HCEC 1CT (cell line): Measurements from ENCODE around the gene TVP23C.

ENCODE experiments used
- DNase-seq: peaks from one replicate; pipeline ENCODE4 v3.0.0-alpha.2; 2017

TVP23C gene

DNA sequence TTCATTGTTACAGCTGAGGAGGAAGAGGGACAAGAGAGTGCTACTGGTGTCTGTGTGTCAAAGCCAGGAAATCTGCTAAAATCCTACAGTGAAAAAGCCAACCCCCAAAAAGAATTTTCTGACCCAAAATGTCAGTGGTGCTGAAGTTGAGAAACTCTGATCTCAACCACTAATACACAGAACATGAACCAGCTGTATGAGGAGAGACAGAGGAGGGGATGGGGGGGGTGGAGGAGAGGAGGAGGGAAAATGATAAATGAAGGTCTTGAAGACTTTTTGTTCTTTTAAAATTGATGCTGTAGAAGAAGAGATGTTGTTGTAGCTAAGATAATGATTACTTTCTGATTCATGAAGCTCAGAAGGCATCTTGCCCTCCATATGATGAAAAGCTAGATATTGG, 68.5 kb downstream of the TVP23C start:
- no peak for DNase-seq

DNA sequence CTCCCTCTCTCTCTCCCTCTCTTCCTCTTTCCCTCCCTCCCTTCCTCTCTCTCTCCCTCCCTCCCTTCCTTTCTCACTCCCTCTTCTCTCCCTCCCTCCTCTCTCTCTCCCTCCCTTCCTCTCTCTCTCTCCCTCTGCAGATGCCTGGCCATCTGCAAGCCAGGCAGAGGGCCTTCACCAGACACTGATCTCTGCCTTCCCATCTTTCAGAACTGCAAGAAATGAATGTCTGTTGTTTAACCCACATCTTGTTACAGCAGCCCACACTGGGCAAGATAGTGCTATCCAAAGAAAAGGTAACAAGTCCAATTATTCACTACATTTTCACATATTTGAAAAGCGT, 69.6 kb downstream of the TVP23C start:
- DNase-seq: no peak

DNA sequence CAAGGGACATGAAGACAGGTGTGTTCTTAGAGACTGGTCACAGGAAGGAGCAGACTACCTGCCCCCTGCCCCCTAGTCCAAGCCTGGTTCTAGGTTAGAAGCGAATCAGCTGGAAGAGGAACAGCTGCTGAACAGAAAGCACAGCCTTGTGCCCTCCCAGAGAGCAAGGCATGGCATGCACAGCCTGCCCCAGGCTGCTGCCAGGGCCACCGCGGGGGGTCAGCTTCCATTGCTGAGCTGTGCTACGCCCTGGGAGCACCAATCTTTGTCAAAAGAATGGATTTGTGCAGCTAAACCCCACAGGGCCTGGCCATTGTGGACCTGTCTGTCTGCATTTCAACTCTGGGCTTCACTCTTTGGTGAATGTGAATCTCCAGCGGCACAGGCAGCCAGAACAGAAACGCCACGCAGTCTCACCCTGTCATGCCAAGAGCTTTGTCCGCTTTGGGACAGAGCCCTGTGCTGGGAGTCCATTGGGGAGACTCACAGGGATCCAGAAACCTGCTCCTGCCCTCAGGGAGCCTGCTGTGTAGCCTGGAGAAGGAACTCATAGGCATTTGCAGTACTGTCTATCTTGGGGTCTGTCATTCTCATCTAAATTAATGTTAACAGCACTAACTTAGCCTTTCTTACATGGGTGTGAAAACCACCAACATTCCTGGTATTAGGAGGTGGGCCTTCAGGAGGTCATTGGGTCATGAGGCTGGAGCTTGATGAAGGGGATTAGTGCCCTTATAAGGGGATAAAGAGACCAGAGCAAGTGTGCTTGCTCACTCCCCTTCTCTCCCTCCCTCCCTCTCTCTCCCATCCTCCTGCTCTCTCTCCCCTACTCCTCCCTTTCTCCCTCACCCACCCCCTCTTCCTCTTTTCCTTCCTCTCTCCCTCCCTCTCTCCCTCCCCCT, 70.2 kb downstream of the TVP23C start:
- no peak for DNase-seq

DNA sequence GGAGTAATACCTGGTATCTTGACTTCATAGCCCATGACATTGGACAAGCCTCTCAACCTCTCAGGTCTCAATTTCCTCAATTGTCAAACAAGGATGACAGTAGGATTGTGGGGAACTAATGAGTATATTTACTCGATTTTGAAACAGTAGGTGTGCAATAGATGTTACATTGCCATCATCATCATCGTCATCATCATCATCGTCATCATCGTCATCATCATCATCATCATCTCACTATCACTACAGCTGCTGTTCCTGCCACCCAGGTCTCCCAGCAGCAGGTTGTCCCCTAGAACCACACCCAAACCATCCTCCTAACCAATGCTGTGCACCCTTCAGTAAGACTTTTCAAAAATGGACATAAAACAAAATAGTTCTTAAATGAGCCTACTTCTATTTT, 71.1 kb downstream of the TVP23C start:
- no peak for DNase-seq

DNA sequence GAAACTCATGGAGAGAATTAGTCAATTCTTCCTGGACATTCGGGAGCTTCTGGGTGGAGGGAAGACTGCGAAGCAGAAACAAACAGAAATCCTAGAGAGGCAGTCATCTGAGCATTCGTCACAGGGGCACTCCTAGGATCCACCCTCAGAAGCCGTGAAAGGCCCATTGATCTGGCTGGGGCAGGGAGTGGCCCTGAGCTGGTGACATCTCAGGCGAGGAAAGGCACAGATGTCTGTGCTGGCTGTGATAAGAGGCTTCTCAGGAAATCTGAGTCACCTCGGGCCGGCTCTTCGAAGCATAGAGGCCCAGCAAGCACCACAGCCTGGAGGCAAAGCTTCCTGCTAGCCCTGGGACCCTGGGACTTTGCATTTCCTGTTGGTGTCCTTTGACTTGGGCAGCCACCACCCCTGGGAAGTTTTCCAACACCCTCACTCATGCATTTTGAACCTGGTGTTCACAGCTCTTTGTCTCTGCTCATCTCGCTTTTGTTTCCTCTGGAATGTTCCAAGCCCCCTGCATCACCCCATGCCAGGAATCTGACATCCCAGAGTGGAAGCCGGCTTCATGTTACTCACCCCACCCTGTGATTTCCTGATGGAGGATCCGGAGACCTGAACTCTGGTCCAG, 72.5 kb downstream of the TVP23C start:
- peak; percentile 27 for DNase-seq

DNA sequence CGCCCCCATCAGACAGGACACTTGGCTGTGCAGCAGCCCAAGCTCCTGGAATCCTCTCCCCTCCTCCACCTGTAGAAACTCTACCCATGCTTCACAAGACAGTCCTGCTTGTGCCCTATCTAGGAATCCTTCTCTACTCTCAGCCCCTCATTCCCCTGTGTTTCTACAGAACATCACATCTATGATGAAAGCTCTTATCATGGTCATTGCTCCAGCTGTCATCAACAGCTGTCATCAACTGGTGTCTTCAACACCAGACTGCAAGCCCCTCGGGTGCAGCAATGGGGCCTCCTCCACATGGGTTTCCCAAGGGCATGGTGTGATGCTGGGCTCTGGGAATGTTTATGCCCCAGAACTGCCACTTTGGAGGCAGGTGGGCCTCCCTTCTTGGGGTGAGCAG, 74.7 kb downstream of the TVP23C start:
- no peak for DNase-seq

DNA sequence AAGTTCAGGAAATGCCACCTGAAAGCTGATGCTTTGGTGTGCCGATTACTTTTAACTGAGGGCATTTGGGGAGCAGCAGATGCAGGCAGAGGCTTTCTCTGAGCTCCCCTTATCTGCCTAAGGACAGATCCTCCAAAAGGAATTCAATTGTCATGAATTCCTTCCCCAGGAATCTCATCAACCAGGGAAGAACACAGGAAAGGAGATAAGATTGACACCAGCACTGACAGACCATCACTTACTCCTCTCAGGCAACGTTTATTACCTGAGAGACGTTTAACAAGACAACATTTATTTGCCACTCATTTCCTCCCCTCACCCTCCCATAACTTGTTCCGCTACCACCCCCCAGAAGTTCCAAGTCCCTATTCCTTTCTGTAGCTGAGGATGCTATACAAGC, 78.2 kb downstream of the TVP23C start:
- DNase-seq: no peak

DNA sequence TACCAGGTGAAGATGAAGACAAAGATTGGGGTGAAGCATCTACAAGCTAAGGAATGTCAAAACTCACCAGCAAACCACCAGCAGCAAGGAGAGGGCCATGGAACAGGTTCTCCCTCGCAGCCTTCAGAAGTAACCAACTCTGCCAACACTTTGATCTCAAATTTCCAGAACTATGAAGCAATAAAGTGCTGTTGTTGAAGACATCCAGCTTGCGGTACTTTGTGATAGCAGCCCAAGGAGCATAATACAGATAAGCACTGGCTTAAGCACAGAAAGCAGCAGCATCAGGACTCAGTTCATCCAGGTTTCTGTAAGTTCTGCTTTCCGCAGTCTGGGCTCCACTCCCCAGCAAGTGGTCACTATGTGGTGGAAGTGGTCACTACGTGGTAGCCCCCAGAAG, 79.9 kb downstream of the TVP23C start:
- no peak for DNase-seq

DNA sequence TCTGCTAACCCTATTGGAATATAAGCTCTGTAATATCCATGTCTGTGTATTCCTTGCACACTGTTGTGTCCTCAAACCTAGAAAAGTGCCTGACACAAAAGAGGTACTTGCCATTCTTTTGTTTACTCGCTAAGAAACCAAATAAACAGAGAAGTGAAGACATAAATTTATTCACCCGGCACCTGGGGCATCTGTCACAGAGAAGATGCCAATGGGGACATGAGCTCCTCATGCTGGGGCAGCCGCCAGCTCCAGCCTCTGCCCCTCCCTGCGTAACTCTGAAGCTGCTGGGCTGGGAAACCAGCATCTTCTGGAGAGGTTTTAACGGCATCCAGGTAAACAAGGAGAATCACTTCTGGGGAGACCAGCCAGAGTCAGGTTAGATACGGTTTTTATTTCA, 80.8 kb downstream of the TVP23C start:
- no peak for DNase-seq

DNA sequence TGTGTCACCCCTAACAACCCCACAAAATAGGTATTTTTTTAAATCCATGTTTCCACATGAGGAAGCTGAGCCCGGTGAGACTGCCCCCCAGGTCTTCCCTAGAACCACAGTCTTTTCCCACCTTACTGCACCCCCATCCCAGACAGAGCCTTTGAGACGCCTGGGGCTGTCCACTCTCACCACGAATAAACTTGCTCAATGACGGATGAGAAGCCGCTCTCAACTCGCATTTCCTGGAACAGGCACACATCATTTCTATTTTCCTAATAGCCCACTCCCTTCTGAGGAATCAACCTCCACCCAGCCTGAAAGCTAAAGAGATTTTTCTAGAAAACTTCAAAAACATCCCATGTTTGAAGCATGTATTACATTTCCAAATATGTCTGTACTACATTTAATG, 81.8 kb downstream of the TVP23C start:
- DNase-seq: no peak

DNA sequence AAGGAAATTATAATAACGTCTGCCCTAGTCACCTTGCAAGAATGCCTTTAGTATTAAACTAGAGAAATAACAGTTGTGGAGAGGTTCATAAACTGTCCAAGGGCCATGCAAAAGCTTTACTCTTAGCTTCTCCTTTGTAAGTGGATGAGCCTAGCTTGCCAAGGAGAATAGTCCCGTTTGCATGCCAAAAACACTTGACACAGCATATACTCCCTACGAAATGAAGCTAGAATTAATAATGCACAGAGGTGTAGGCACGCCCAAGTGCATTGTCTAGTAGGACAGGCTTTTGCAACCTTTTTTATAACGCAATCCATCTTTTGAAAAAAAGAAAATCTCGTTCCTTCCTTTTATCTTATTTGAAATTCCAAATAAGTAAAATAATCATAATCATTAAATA, 83.1 kb downstream of the TVP23C start:
- no peak for DNase-seq

DNA sequence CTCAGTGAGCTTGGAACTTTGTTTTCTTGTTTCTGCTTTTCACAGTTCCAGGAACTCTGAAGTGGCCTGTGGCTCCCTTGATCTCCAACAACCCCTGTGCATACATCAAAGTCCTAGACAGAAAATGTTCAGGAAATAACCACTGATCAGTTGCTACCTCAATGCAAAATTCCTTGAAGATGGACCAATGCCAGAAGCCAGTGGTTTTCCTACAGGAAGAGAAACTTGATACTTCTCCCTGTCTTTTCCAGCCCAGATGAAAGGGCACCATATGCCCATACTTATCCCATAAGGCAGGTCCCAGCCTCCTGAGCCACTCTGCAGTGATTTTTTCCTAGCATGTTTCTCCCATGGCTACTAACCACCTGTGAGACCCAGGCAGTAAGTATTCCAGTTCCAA, 83.6 kb downstream of the TVP23C start:
- DNase-seq: peak; percentile 24

DNA sequence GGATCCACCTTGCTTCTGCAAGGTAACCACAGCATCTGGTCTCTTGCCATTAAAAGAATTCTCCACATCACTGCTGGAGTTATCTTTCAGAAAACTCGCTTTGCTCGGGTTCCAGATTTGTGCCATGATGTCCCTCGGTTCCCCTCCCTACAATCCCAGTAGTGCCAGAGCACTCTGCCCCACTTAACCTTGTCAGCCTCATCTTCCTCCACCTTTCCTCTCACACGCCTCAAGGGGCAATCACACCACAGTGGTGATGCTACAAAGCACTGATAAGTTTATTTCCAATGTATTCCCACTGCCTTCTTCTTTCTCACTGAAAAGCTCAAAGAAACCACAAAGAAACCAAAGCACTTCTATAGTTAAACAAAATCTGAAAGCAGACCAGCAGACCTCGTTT, 84.4 kb downstream of the TVP23C start:
- DNase-seq: no peak

DNA sequence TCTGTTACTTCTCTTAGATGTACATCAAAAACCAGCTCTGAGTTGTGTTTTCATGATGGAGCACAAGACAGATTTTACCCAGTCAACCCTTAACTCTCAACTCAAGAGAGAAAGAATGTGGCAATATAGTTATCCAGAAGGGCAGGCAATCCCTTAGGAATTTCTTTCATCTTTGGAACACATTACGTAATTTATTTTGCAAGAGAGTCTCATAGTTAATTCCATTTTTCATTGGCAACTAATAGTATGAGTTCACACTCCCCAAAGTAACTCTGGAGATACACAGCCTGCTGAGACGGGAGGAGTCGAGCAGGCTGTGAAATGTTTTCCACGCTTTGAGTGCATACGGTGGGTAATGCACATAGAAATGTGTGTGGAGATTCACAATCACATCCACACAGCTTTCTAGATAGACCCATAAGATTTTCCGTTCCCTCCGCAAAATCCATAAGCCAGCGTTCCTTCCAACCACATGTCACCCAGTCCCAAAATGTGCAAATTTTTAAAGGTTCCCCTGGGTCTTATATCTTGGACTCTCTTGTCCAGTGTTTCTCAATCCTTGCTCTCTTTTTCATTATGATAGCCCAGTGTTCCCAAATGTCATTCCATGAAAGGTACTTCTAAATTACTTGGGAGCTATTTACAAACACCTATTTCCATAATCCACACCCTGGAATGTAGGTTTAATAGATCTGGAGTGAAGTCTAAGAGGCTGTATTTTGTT, 87.5 kb downstream of the TVP23C start:
- peak; percentile 82 for DNase-seq

DNA sequence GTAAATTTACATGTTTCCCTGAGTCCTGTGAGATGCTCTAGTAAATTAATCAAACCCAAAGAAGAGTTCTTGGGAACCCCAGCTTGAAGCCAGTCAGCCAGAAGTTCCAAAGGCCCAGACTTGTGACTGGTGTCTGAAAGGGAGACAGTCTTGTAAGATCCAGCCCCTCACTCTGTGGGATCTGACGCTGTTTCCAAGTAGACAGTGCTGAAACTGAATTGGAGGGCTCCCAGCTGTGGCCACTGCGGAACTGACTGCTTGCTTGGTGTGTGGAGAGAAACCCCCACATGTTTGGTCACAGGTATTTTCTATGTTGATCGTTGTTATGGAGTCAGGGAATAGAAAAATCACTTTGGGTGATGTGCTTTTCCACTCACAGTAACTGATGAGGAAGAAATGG, 90.4 kb downstream of the TVP23C start:
- DNase-seq: no peak

DNA sequence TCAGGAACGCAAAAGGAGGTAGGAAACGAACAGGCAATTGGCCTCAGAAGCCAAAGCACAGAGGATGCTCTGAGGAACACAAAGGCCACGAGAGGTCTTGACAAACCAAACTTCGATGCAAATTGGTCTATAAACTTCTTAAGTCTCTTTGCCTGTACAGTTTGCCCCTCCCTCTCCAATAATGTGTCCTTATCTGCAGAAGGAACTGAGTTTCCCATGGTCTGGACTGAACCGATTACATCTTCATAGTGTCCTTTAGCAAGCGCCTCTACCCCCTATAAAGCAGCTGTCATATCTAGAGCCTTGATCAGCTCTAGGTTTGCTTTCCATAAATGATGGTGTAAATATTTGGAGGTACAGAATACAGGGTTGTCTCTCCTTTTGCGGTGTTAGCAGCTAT, 92.7 kb downstream of the TVP23C start:
- DNase-seq: no peak

DNA sequence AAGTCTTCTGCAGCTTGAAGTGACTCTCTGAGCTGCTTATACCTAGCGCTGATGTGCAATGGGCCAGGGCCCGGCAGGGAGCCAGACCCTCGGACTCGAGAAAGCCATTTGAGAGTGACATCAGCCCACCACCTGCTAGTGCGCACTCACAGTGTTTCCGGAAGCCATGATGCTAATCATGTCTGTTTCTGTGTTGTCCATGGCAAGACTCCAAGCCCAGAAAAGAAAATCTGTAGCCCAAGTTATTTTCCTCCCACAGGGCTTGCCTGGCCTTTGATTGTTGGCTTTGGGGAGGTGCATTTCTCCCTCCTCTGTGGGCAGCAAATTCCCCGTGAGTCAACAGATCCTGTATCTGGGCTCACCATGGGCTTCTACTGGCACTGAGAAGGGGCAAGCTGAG, 94.0 kb downstream of the TVP23C start:
- DNase-seq: no peak

DNA sequence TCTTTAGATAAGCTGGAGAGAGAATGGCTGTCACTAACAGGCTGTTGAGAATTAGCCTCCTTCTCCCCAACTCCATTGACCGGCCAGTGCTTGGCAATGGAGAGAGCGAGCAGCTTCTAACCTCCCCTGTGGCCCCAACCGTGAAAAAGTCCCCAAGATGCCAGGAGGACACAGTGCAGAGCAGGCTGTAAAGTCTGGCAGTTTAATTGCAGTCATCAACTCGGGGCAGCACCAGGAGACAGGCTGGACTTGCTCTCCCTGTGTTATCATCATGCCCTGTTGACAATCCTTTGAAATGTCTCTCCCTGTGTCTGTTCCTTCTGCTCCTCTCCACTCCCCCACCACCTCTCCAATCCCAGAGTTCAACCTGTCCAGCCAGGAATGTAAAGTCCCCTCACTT, 95.2 kb downstream of the TVP23C start:
- DNase-seq: no peak

DNA sequence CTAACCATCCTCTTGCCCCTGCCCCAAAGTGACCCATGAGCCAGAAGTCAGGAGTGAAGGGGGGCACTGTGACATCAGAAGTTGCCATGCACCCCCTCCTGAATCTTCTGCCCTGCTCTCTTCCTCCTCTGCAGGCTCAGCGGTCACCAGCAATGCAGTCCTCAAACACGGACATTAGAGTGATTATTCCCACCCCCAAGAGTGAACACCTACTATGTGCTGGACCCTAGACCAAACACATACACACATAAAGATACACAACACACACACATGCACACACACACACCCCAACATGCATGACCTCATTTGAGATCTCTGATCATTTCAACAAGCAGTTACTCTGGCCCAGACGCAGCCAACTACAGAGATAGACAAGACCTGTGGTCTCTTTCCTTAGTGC, 95.7 kb downstream of the TVP23C start, which contains the start of gene CDRT4:
Gene CDRT4 (minus strand): TSS at position 30 of the 400 bp plus-strand sequence. CDS start 27,383 bp downstream, outside the sequence.
- no peak for DNase-seq

DNA sequence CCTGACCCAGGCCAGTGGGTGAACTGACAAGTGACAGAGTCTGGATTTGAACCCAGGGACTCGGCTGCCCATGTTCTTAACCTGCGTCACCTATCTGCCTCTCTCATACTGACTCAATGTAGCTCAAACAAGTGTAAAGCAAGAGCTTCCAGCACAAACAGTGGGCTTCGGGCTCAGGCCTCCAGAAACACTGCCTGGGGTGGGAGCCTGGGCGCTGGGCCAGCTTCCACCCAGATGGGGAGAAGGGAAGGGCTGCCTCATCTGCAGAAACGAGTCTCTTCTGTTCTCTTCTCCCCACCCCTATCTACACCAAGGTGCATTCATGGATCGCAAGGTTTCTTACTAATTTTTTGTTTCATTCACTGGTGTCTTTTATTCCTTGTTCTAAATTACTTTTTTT, 97.2 kb downstream of the TVP23C start:
- no peak for DNase-seq

DNA sequence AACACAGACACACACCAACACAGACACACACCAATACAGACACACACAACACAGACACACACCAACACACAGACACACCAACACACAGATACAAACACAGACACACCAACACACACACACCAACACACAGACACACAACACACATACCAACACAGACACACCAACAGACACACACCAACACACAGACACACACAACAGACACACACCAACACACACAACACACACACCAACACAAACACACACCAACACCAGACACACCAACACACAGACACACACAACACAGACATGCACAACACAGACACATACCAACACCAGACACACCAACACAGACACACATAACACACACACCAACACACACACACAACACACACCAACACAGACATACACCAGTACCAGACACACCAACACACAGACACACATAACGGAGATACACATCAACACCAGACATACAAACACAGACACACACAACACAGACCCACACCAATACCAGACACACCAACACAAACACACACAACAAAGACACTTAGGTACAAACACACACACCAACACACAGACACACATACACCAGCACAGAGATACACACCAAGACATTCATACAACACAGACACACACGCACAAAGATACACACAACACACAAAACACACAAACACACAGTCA, 98.1 kb downstream of the TVP23C start:
- no peak for DNase-seq

DNA sequence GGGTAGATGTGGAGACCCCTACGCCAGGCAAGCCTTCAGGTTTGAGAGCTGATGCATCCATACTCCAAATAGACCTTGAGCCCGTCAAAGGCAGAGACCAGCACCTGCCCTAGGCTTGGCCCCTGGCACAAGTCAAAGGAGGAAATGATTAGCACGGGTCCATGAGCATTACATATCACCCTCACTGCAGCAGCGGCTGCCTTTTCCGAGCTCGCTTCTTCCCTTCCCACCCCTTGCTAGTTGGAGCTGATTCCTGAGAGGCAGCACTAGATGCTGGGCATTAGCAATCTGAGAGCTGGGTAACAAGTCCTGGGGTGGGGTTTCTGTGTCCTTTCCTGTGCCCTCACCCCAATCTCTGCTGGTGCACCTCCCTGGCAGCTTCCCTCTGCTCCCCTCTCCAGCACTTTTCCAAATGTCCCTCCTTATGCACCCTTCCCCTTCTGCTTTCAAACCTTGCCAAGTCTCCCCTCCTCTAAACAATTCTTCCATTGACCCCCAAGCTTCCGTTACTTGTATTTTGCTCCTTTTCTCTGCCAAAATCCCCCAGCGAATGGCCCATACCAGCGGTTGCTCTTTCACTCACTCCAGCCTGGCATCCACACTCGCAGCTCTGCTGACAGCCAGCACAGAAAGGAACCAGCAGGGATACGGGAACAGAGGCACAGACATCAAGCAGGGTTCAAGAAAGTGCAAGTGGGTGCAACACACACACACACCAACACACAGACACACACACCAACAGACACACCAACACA, 98.9 kb downstream of the TVP23C start:
- DNase-seq: no peak
